C4-2B (cell line): Measurements from ENCODE around the gene LRRC23.

Experiments used
- CTCF ChIP-seq: fragments of 450-650 bp; conservative IDR thresholded peaks from 2 replicates; pipeline ENCODE4 v1.5.1; 2017; ENCODE audit warnings: mild to moderate bottlenecking
- ZFX ChIP-seq: fragments of 450-650 bp; IDR thresholded peaks from 2 replicates; pipeline ENCODE4 v1.6.1; 2017

DNA sequence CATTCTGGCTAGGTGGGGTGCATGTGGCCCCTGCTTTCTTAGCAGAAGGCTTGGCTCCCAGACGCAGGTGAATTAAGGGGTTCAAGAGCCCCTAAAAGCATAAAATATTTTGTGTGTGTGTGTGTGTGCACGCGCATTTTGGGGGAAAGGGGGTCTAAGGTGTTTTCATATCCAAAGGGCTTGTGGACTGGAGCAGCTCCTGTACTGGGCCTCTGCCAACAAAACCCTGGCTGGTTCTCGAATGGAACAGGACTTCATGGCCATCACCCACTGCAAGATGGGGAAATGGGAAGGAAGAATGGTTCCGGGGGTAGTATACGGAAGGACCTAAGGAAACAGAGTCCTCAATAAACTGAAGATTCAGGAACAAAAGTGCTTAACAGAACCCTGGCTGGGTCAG, 19.2 kb downstream of the LRRC23 start:
- no peak for TF ChIP-seq CTCF
- TF ChIP-seq ZFX: no peak
